NCI-H345 treated with DMSO at 0.1 percent for 48 hours (cell line): ENCODE results near the gene TRAP1.

Experiments
- DNase-seq: peaks from one replicate; lab custom pipeline; 2025; ENCODE audit not compliant: unreplicated experiment; lab: John Stamatoyannopoulos, UW

TRAP1 gene

DNA sequence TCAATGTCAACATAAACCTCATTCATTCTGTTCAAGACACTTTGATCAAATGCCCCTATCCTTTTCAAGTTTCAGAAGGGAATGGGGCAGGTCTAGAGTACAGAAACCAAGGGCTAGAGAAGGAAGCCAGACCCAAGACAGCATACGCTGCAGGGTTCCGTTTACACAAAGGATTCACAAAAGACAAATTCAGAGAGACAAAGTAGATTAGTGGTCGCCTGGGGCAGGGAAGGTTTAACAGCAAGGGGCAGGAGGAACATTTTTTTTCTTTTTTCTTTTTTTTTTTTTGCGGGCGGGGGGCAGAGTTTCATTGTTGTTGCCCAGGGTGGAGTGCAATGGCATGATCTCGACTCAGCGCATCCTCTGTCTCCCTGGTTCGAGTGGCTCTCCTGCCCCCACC, 19.9 kb upstream of the TRAP1 start:
- DNase-seq = no peak

DNA sequence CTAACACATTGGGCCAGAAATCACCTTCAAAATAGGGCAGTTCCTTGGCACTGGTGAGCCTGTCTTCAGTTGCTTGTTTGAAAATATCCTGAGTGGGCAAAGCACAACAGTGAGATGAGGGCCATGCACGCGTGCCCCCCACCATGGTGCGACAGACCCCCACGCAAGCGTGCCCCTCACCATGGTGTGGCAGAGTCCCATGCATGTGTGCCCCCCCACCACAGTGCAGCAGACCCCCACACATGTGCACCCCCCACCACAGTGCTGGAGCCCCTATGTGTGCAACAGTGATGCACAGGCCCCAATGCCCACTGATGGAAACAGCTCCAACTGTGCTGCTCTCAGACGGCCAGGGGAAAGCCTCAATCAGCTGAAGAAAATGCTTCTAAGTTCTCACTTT, 18.8 kb upstream of the TRAP1 start:
- no peak for DNase-seq

DNA sequence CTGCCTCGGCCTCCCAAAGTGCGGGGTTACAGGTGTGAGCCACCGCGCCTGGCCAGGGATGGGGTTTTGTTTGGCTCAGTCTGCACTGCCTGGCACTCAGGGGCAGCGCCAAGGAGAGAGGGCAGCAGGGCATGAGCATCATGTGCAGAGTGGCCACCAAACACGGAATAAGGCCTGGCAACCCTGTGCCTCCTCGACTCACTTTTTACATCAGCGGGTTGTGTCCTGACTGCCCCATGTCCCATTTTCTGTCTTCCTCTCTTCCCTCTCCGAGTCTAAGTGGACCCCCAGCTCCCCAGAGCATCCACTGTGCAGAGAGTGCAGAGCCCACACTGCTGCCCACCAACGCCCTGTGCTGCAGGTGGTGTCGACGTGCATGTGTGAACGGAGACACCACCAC, 18.2 kb upstream of the TRAP1 start:
- no peak for DNase-seq

DNA sequence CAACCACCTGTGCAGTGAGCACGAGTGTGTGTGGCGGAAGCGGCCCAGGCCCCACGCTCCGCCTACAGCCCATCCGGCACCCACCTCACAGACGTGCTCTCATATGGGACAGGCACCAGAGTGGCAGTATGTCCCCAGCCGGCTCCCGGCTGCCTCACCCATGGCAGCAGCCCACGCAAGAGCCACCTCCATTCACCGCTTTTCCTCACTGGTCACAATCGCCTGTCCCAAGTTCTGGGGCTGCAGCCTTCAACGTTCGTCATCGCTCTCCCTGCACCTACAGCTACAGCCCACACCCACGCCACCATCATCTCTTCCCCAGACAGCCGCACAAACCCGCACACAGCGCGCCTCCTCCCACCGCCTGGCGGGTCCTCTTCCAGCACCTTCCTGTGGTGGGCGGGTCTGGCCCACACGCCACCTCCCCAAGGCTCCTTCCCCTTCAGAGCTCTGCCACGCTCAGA, 17.5 kb upstream of the TRAP1 start:
- no peak for DNase-seq

DNA sequence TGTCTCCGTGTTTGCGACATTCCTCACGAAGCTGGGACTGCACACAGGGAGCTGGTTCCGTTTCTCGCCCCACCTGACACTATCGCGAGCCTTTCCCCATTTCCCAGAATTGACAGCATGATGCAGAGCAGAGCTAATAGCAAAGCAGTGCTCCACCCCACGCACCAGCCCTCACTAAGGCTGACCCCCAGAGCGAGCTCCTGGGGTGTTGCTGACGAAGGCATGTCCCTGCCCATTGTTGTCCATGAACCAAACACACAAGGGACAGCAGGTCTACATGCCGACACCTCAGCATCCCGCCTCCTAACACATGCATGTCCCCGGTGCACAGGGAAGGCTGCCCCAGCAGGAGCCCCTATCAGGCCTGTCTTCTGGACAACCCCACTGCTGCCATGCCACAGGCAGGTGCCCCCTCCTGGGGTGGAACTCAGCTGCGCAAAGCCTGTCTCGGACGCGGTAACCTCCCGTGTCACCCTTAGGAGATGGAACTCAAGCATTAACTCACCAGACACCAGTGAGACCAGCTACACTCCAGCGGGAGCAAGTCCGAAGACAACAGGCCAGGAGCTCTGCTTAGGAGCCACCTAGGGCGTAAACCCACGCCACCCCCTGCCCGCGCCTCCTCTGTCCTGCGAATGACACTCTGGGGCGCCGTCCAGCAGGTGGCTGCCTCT, 16.9 kb upstream of the TRAP1 start:
- no peak for DNase-seq

DNA sequence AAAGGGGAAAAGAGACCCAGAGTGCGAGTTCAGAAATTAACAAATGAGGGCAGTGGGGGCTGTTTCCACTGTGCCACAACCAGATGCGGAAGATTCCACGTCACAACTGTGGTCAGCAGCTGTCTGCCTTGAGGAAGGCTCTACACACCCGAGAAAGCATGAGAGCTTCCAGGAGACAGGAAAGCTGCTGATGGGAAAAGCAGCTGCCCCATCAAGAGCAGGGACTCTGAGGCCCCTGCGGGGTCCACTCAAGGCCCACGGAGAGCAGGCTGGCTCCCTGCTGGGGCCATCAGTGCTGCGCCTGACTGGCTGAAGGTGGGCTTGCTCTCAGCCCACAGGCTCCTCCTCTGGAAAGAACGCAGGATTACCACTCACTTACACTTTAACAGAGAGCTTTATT, 14.8 kb upstream of the TRAP1 start:
- no peak for DNase-seq

DNA sequence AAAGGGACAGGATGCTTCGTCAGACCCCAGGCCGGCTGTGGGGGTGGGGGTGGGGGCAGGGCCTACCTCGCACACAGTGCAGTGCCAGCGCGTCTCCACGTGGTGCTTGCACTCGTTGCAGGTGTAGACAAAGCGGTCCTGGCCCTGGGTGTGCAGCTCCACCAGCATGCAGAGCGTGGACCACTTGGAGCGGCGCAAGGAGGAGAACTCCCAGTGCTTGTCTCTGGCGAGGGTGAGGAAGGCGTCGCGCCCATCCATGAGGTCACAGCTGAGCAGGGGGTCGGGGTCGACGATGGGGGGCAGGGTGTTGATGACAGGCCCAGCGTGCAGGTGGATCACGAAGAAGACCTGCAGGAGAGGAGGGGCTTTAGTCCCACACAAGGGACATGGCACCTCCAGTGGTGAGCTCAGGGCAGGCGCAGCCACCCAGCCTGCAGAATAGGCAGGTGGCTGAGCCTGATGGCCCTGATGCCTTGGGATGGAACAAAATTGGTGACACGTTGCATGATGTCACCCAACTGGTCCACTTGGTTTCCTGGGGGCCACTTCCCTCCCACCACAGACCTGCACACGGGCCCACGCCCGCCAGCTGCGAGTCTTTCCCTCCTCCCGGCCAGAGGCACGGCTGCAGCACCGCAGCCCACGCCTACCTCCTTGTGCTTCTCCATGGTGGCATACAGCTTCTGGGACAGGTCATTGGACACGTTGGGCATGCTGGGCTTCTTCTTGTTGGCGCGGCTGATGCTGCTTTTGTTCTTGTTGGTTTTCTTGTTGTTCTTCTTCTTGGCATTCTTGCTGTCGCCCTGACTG, 14.0 kb upstream of the TRAP1 start:
- DNase-seq = no peak

DNA sequence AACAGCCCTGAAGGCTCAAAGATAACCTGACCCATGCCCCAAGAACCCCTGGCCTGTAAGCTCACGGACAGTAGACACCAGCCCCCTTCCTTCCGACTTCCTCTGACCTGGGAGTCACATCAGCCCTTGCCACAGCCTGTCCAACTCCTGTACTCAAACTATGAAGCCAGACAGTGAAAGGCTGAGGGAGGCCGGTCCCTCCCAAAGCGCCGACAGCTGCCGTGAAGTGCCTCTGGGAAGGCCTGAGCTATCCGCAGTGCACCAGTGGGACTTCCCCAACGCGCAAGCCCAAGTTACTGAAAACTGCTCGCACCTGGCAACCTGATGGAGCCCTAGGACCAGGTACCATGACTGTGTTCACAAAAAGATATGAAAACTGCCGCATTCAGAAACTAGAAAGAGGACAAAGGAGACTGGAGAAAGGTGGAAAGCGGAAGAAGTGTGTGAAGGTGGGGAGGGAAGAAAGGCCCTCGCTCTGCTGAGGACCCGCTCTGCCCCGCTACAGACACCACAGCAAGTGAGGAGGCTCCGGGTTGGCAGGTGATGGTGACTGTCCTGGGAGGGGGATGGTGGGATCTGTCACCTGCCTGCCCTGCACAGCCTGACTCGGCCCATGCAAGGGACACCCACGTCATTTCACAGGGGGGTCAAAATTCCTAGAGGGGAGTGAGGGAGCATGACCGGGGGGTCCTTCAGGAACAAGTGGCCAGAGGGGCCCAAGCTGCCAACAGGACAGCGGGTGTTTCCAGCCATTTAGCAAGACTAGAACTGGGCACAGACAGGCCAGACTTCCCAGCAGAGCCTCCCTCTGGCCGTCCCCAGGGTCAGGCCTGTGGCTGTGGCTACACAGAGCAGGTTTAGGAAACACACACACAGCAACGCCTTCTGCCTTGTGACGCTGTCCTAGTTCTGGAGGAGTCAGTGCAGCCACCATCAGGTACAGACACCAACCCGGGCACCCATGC, 13.1 kb upstream of the TRAP1 start:
- no peak for DNase-seq

DNA sequence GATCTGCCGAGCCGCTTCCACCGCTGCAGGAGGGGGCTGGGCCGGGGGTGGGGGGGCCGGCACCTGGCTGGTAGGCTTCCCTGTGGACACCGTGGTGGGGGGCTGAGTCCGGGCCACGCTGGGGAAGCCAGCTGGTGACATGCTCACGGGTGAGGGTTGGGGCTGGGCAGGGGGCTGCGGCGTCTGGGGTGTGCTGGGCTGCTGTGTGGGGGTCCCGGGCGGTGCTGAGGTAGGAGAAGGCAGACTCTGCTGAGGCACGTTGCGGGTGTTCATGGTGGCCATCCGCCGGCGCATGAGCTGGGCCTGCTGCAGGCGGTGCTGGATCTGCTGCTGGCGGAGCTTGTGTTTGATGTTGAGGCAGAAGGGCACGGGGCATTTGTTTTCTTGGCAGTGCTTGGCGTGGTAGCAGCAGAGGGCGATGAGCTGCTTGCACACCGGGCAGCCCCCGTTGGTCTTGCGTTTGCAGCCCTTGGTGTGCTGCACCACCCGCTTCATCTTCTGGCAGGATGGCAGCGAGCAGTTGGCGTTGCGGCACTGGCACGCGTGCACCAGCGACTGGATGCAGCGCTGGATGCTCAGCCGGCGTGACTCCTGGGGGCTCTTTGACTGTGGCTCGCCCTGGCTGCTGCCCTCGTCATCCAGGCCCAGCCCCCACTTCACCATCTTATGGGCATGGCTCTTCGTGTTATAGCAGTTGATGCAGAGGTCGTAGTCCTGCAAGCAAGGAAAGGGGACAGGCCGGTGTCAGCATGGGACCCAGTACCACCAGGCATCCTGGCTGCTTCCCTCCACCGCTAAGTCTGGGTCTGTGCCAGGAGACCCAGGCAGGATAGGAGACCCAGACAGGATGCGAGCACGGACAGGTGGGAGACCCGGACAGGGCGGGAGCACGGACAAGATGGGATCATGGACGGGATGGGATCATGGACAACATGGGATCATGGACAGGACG, 12.1 kb upstream of the TRAP1 start:
- DNase-seq = no peak

DNA sequence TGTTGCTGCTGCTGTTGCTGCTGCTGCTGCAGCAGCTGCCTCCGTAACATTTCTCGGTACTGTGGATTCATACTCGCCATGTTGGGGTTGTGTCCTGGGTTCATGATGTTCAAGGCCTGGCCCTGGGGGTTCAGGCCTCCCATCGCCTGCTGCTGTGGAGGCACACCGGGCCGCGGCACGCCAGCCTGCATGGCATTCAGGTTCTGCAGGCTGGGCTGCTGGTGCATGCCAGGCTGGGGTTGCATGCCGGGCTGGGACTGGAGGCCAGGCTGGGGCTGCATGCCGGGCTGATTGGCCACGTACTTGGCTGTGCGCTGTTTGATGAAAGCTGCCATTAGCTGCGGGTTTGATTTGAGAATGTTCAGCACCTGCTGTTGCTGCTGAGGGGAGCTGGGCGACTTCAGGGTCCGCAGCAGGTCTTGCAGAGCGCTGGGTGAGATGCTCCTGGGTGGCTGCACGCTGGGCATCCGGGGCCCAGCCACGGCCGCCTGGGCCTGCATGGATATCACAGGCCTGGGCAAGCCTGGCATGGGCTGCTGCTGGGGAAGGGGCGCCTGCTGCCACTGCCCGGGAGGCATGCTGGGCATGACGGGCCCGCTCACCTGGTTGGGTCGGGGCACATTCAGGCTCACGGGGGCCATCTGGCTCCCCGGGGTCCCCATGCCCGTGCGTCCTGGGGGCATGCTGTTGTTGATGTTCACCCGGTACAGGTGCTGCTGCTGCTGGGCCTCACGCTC, 11.3 kb upstream of the TRAP1 start:
- DNase-seq = no peak

DNA sequence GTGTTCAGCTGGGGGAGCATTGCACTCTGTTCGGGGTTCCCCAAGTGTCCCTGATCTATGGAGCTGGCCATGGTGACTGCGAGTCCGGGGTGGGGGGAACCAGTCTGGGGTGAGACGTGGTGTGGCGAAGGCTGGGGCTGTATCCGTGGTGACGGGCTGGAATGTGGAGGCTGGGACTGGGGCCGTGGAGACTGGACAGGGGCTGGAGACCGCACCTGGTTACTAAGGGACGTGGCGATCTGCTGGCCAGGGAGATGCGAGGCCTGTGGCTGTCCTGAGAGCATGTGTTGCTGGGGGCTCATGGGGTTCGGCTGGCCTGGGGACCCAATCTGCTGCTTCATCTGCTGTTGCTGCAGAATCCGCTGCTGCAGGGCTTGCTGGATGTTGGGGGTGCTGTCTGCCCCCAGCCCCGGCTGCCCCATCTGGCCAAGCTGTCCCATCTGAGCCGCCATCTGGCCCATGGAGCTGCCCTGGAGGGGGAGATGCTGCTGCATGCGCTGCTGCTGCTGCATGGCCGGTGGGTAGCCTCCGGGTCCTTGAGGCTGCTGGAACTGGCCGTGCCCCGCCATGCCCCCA, 10.6 kb upstream of the TRAP1 start:
- DNase-seq = no peak

DNA sequence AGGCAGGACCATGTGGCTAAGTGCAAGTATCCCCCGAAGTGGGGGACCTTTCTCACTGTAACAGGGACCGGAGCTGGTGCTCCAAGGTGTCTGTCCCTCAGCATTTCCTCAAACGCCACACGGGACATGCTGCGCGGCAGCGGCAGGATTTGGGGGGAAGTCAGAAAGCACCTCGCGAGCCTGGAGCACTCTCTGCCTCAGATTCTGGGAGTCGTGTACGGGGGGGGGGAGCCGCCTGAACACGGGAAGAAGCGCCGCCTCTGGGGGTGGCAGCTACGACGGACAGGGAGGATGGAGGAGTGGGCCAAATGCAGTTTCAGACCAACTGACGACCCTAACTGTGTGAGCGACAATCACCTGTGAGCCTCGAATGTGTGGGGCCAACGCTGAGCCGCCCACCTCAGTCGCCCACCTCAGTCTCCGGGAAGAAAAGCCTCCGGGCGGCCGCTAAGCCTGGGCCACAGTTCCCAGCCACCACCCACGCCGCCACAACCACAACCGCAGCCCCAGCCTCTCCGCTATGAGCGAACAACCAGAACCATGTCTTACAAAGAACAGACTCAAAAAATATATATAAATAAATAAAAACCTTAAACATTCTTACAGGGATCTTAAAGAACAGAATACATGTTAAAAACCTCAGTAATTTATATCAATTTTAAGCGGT, 8.8 kb upstream of the TRAP1 start:
- DNase-seq = no peak

DNA sequence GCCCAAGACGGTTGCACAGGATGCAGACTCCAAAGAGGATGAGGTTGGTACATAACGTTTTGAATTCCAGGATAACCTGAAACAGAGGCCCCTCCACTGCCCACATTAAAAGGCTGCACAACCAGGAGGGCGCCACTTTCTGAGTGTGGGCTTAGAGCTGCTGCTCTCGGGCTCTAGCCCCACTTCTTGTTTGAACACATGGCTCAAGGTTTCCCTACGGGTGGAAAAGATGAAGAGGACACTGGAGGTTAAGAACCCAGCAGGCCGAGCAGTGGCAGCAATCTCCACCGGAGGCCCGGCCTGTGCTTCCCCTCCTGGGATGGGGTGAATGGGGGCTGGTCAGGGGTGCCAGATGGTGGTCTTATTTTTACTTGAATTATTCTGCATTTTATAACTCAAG, 8.0 kb upstream of the TRAP1 start:
- no peak for DNase-seq

DNA sequence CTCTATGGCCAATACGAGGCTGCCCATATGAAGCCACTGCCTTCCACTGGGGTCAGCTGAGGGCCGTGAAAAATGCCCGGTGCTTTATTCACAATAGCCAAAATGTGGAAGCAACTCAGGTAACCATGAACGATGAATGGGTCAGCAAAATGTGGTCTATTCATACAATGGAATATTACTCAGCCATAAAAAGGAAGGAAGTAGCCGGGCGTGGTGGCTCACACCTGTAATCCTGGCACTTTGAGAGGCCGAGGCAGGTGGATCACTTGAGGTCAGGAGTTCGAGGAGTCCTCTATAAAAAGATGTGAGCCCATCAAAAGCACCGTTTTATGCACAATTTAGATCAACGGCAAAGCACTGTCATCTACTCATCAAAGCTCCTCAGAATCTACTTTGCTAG, 5.2 kb upstream of the TRAP1 start:
- no peak for DNase-seq

DNA sequence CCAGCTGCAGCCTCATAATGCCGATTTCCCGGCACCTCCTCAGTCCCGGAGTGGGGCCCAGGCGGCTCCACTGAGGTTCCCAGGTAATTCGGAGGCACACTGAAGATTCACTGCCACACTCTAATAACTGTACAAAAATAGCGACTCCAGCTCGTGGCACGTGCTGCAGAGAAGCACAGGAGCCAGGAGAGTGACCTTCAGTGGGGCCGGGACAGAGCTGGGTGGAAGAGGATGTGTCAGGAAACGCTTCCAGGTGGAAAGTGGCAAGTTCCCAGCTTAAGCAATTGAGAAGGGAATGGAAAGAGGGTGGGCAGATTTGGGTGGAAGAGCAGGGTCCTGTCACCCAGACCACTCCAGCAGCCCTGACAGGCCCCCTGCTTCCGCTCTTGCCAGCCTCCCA, 3.1 kb upstream of the TRAP1 start:
- no peak for DNase-seq

DNA sequence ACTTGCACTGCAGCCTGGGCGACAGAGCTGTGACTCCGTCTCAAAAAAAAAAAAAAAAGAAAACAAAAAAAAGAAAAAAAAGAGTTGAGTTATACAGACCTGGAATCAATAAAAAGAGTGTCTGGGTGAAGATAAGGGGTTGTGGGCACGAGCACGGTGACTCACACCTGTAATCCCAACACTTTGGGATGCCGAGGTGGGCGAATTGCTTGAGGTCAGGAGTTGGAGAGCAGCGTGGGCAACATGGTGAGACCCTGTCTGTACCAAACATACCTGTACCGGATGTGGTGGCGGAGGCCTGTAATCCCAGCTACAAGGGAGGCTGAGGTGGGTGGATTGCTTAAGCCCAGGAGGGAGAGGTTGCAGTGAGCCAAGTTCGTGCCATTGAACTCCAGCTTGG, 1.3 kb upstream of the TRAP1 start:
- DNase-seq = no peak

DNA sequence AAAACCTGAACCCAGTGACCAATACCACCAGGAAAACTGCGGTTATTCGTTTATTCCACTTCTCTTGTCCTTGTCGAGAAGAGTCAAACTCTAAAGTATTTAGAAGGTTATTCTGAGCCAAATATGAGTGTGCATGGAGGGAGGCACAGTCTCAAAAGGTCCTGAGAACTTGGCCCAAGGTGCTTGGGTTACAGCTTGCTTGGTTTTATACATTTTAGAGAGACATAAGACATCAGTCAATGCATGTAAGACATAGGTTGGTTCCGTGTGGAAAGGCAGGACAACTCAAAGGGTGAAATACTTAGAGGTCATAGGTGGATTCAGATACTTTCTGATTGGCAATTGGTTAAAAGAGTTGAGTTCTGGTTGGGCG, 681 bp upstream of the TRAP1 start:
- no peak for DNase-seq

DNA sequence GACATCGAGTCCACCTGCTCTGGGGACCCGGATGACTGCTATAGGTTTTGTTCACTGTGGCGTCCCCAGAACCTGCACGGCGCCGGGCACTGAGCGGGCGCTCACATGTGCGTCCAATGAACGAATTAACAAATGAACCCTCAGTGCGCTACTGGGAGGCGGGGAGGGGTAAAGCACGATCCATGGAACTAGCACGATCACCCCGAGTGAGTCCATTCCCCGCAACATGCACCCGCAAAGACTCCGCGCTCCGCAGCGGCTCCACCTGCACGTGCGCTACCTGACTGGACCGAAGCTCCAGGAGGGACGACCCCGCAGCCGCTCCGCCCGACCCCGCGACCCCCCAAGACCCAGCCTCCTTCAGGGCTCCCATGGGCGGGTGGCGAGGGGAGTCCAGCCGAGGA, 491 bp downstream of the TRAP1 start:
- DNase-seq = peak; percentile 14

DNA sequence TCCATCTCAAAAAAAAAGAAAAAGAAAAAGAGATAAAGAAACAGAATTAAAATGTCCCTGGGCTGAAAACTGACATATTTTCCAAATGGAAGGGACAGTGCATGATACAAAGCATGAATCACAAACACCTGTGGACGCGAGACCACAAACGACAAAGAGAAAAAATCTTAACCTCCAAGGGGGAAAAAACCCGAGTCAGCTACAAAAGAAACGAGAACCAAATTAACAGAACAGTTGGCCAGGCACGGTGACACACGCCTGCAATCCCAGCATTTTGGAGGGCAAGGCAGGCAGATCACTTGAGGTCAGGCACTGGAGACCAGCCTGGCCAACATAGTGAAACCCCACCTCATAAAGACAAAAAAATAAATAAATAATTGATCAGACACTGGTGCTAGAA, 1.9 kb downstream of the TRAP1 start:
- no peak for DNase-seq
